Measurements from ENCODE around the gene BABAM2.

- TF ChIP-seq CTCF (IDR thresholded peaks at IDR 0.05) (no peak), POLR2AphosphoS5 (IDR thresholded peaks at IDR 0.05; ENCODE audit: insufficient read depth in 1 of 2, low read depth in 1 of 2) (no peak), POLR2A (IDR thresholded peaks at IDR 0.05) (no peak)
Measured at GRCh38 chr2:27976308-27976707, 85.8 kb downstream of the BABAM2 start.

Measured in vagina (tissue), 2 donors.